ENCODE results near the gene F3.

F3 gene

GRCh38 chr1:94559921-94560320 lies 18.4 kb upstream of the F3 start:
- TF ChIP-seq, protein P1, sequence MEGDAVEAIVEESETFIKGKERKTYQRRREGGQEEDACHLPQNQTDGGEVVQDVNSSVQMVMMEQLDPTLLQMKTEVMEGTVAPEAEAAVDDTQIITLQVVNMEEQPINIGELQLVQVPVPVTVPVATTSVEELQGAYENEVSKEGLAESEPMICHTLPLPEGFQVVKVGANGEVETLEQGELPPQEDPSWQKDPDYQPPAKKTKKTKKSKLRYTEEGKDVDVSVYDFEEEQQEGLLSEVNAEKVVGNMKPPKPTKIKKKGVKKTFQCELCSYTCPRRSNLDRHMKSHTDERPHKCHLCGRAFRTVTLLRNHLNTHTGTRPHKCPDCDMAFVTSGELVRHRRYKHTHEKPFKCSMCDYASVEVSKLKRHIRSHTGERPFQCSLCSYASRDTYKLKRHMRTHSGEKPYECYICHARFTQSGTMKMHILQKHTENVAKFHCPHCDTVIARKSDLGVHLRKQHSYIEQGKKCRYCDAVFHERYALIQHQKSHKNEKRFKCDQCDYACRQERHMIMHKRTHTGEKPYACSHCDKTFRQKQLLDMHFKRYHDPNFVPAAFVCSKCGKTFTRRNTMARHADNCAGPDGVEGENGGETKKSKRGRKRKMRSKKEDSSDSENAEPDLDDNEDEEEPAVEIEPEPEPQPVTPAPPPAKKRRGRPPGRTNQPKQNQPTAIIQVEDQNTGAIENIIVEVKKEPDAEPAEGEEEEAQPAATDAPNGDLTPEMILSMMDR (IDR thresholded peaks at IDR 0.05; ENCODE audit: low read depth, low read length) = no peak
- no peak for DNase-seq (ENCODE audit: extremely low read depth, low read depth)

DNA sequence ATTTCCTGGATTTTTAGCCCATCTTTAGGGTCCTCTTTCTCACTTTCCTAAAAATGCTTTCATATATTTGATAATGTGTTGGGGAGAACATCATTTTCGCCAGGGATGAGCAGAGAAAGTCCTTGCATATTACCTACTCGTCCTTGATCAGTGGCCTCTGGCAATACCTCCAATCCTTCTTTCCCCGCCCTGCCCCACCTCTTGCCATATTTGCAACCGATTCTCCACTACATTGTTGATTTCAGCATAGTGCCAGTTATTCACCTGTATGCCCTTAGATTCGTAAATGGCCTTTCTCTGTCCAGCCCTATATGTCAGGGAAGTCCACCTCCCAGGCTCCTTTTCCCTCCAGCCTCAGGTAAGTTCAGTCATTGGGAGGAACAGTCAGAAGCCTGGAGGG lies 13.5 kb upstream of the F3 start:
- TF ChIP-seq, protein P1 (IDR thresholded peaks at IDR 0.05; ENCODE audit: low read depth, low read length) = no peak
- no peak for DNase-seq (ENCODE audit: extremely low read depth, low read depth)

DNA sequence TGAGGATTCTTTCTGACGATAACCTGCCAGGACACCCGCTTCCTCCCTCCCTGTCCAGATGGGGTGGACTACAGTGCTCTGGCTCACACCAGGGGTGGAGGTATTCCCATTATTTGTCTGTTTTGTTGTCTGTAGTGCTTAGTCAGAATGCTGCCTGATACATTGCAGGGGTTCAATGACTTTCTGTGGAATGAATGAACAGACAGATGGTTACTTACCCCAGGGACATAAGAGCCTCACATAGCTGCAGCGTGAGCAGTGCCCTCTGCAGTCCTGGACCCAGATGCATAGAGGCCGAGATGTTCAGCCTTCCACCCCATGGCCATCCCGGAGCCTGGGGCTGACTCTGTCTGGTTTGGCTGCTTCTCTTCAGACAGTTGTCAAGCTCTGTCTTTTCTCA lies 13.0 kb upstream of the F3 start:
- no peak for DNase-seq (ENCODE audit: extremely low read depth, low read depth)

GRCh38 chr1:94553931-94554330 lies 12.4 kb upstream of the F3 start:
- TF ChIP-seq, protein P1 (IDR thresholded peaks at IDR 0.05; ENCODE audit: low read depth, low read length) = no peak
- no peak for DNase-seq (ENCODE audit: extremely low read depth, low read depth)

More for the DNA sequence above, 13.0 kb upstream of the F3 start:
- TF ChIP-seq, protein P1 (IDR thresholded peaks at IDR 0.05; ENCODE audit: low read depth, low read length) = no peak

- DNase-seq (ENCODE audit: extremely low read depth, low read depth) = no peak
- TF ChIP-seq, protein P1 (IDR thresholded peaks at IDR 0.05; ENCODE audit: low read depth, low read length) = no peak
Observed at GRCh38 chr1:94553323-94553730, 11.8 kb upstream of the F3 start.

DNA sequence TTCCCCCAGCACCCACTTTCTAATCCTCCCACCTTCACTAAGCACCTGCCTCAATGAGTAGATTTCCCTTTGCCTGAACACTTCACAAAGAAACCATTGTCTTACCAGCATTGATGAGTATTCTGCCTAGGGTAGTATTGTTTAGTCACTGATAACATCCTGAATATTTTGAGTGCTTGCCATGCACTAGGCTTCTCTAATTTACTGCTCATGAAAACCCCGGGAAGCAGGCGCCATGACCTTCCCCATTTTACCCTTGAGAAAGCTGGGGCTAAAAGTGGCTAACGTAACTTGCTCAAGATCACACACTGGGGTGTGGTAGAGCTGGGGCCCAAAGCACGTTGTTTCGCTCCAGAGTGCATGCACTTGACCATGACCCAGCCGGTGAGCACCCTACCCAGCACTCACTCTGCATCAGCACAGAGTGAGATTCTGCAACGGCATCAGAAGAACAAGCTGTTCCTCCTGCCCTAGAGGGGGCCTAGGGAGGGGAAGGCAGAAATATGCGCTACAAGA lies 10.6 kb upstream of the F3 start:
- DNase-seq (ENCODE audit: extremely low read depth, low read depth) = no peak
- TF ChIP-seq, protein P1 (IDR thresholded peaks at IDR 0.05; ENCODE audit: low read depth, low read length) = no peak

- TF ChIP-seq, protein P1 (IDR thresholded peaks at IDR 0.05; ENCODE audit: low read depth, low read length) = no peak
- DNase-seq (ENCODE audit: extremely low read depth, low read depth) = no peak
Observed at GRCh38 chr1:94551449-94551848, 9.9 kb upstream of the F3 start.
